ENCODE data around the gene DRD4. TPM values are rescaled to one million over a fixed set of nuclear protein-coding genes. Genes with fewer than 3 reads are reported as not detected.
"Not testable (repeated sequence)": the region's sequence is repeated elsewhere in the genome, so short reads cannot be mapped to it uniquely, and the experiment has no call there.

DRD4 gene
- total and polyA plus RNA-seq, 4 donors, result 0.05 to 1.1 (median 0.35) TPM; not detected in 1

DNA sequence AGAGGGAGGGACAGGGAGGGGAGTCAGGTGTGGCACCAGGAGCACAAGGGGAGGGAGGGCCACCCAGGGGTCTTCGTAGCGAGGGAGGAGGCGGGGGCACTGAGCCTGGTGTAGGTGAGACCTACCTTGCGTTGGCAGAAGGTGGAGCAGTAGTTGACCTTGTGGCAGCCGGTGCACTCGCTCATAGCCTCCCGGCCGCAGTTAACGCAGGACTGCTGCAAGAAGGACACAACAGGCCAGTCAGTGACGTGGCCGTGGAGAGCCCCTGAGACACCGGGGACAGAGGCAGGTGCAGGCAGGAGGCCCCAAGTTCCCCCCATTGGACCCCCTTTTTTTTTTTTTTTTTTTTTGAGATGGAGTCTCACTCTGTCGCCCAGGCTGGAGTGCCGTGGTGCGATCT, 16.8 kb downstream of the DRD4 start:
- H3K36me3 ChIP-seq (ENCODE audit: control insufficient read depth in 4 of 4, insufficient read depth in 4 of 4, low read length in 4 of 4), result peaks cover 0 to 25% (median 0%) of the 10 kb centered on the region in 4 donors
- no peak overlapping the region for H3K9ac ChIP-seq (ENCODE audit: insufficient read depth in 1 of 2, low read length in 2 of 2)
- ATAC-seq (ENCODE audit: insufficient read depth, low FRiP score) (no peak), DNase-seq (no peak)
- WGBS, 2 donors, result 93 to 96% methylated on average over 15 of the region's 15 CpGs
- peaks cover 0 to 2% (median 0%) of the 10 kb centered on the region in 5 donors for H3K4me1 ChIP-seq (ENCODE audit: control insufficient read depth in 5 of 5, insufficient read depth in 5 of 5, low read length in 5 of 5)
- no peak overlapping the region for H3K4me3 ChIP-seq
- H3K27me3 ChIP-seq (ENCODE audit: control insufficient read depth in 3 of 3, insufficient read depth in 3 of 3, low read length in 2 of 3), result no peaks in the 10 kb centered on the region
- TF ChIP-seq, protein P1, sequence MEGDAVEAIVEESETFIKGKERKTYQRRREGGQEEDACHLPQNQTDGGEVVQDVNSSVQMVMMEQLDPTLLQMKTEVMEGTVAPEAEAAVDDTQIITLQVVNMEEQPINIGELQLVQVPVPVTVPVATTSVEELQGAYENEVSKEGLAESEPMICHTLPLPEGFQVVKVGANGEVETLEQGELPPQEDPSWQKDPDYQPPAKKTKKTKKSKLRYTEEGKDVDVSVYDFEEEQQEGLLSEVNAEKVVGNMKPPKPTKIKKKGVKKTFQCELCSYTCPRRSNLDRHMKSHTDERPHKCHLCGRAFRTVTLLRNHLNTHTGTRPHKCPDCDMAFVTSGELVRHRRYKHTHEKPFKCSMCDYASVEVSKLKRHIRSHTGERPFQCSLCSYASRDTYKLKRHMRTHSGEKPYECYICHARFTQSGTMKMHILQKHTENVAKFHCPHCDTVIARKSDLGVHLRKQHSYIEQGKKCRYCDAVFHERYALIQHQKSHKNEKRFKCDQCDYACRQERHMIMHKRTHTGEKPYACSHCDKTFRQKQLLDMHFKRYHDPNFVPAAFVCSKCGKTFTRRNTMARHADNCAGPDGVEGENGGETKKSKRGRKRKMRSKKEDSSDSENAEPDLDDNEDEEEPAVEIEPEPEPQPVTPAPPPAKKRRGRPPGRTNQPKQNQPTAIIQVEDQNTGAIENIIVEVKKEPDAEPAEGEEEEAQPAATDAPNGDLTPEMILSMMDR (IDR thresholded peaks at IDR 0.05; ENCODE audit: control extremely low read depth, extremely low read depth), result no peak
- H3K27ac ChIP-seq (ENCODE audit: low read depth in 1 of 2, low read length in 1 of 2), result no peak overlapping the region
- H3K9me3 ChIP-seq (ENCODE audit: control insufficient read depth in 4 of 4, insufficient read depth in 3 of 4, low read length in 3 of 4), result peaks cover 0 to 4% (median 0%) of the 10 kb centered on the region in 4 donors

DNA sequence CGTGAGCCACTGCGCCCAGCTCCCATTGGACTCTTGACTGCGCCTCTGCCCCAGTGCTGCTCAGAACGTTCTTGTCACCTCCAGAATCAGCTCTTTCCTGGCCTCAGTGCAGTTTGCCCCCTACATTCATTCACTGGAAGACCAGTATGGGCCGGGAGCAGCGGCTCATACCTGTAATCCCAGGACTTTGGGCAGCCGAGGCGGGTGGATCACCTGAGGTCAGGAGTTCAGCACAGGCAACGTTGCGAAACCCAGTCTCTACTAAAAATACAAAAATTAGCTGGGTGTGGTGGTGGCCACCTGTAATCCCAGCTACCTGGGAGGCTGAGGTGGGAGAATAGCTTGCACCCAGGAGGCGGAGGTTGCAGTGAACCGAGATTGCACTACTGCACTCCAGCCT, 17.4 kb downstream of the DRD4 start:
- not testable (repeated sequence) for DNase-seq; H3K4me1 ChIP-seq (ENCODE audit: control insufficient read depth in 5 of 5, insufficient read depth in 5 of 5, low read length in 5 of 5); H3K27ac ChIP-seq (ENCODE audit: low read depth in 1 of 2, low read length in 1 of 2); H3K4me3 ChIP-seq; H3K27me3 ChIP-seq (ENCODE audit: control insufficient read depth in 3 of 3, insufficient read depth in 3 of 3, low read length in 2 of 3); H3K9me3 ChIP-seq (ENCODE audit: control insufficient read depth in 4 of 4, insufficient read depth in 3 of 4, low read length in 3 of 4); ATAC-seq (ENCODE audit: insufficient read depth, low FRiP score); H3K9ac ChIP-seq (ENCODE audit: insufficient read depth in 1 of 2, low read length in 2 of 2)
- 89 to 95% methylated on average over 12 of the region's 12 CpGs for WGBS, 2 donors
- H3K36me3 ChIP-seq (ENCODE audit: control insufficient read depth in 4 of 4, insufficient read depth in 4 of 4, low read length in 4 of 4), result peaks cover 0 to 26% (median 1%) of the 10 kb centered on the region in 4 donors

DNA sequence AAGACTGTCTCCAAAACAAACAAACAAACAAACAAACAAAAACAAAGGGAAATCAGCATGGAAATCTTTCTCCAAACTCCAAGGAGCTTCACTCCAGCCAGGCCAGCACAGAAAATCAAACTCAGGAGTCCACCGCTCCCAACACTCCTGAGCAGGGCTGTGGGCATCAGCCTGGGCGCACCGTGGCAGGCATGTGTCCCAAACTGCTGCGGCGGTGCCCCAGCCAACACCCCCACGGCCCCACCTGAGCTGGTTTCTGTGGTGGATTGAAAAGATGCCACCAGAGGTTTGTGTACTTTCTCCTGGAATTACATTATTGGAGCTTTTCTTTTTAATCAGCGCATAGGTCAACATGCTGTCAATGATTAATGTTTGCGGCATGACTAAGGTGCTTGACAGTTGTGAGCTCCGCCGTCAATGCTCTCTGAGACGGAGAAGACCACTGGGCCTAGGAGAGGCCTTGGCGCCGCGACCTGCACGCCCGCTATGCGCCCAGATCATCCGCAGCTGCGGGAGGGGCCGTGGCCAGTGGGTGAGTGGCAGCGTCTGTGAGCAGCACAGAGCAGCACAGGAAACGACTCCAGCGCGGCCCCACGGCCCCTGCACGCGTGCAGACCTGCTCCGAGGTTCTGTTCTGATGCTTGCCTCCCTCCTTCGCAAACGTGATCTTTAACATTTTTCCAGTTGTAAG, 18.1 kb downstream of the DRD4 start:
- Histone ChIP-seq H3K36me3 (ENCODE audit: control insufficient read depth in 4 of 4, insufficient read depth in 4 of 4, low read length in 4 of 4) (peaks cover 0 to 28% (median 4%) of the 10 kb centered on the region in 4 donors), H3K4me1 (ENCODE audit: control insufficient read depth in 5 of 5, insufficient read depth in 5 of 5, low read length in 5 of 5) (peaks cover 0 to 2% (median 0%) of the 10 kb centered on the region in 5 donors), H3K27ac (ENCODE audit: low read depth in 1 of 2, low read length in 1 of 2) (no peak overlapping the region), H3K9me3 (ENCODE audit: control insufficient read depth in 4 of 4, insufficient read depth in 3 of 4, low read length in 3 of 4) (peaks cover 0 to 4% (median 0%) of the 10 kb centered on the region in 4 donors), H3K27me3 (ENCODE audit: control insufficient read depth in 3 of 3, insufficient read depth in 3 of 3, low read length in 2 of 3) (no peaks in the 10 kb centered on the region), H3K4me3 (no peak overlapping the region), H3K9ac (ENCODE audit: insufficient read depth in 1 of 2, low read length in 2 of 2) (no peak overlapping the region)
- peak in 2 of 3 donors; percentile 24 to 57 for DNase-seq
- 81 to 84% methylated on average over 30 of the region's 30 CpGs for WGBS, 2 donors
- TF ChIP-seq, protein P1 (IDR thresholded peaks at IDR 0.05; ENCODE audit: control extremely low read depth, extremely low read depth), result no peak
- no peak for ATAC-seq (ENCODE audit: insufficient read depth, low FRiP score)

DNA sequence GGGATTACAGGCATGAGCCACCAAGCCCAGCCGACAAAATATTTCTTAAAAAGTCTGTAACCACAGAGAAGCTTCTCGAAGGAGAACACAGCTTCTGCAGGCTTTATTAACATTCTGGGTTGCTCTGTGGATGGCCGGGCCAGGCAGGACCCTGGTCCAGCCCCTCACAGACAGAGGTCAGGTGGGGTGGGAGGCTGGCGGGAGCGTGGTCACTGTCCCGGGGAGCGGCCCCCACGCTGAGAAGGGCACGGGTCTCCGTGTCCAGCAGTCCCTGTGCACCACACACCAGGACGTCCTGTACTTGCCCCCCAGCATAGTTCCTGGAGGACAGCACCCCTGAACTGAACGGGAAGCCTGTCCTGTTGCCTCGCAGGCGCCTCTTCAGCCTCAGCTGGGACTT, 19.4 kb downstream of the DRD4 start:
- Histone ChIP-seq H3K36me3 (ENCODE audit: control insufficient read depth in 4 of 4, insufficient read depth in 4 of 4, low read length in 4 of 4) (peaks cover 0 to 32% (median 4%) of the 10 kb centered on the region in 4 donors), H3K27ac (ENCODE audit: low read depth in 1 of 2, low read length in 1 of 2) (no peak overlapping the region), H3K9ac (ENCODE audit: insufficient read depth in 1 of 2, low read length in 2 of 2) (no peak overlapping the region), H3K4me3 (no peak overlapping the region), H3K27me3 (ENCODE audit: control insufficient read depth in 3 of 3, insufficient read depth in 3 of 3, low read length in 2 of 3) (no peaks in the 10 kb centered on the region), H3K9me3 (ENCODE audit: control insufficient read depth in 4 of 4, insufficient read depth in 3 of 4, low read length in 3 of 4) (peaks cover 0 to 4% (median 0%) of the 10 kb centered on the region in 4 donors), H3K4me1 (ENCODE audit: control insufficient read depth in 5 of 5, insufficient read depth in 5 of 5, low read length in 5 of 5) (peaks cover 0 to 2% (median 0%) of the 10 kb centered on the region in 5 donors)
- TF ChIP-seq, protein P1 (IDR thresholded peaks at IDR 0.05; ENCODE audit: control extremely low read depth, extremely low read depth), result no peak
- DNase-seq (no peak), ATAC-seq (ENCODE audit: insufficient read depth, low FRiP score) (no peak)
- WGBS, 2 donors, result 93 to 94% methylated on average over 14 of the region's 14 CpGs

Measured in lung (tissue), 12 donors.